IMR-90 (cell line): Measurements from ENCODE around the gene TNFRSF14.

Experiments used
- CEBPB ChIP-seq: IDR thresholded peaks from 2 replicates; pipeline ENCODE4 v1.6.1; 2012; ENCODE audit warnings: low read depth, low read length, improper control_type of control experiment
- CHD1 ChIP-seq: IDR thresholded peaks from 2 replicates; pipeline ENCODE4 v1.6.1; 2012; ENCODE audit warnings: low read depth, low read length, improper control_type of control experiment
- CTCF ChIP-seq: conservative IDR thresholded peaks from 2 replicates; pipeline ENCODE4 v1.5.1; 2012; ENCODE audit warnings: mild to moderate bottlenecking, low read depth, low read length, improper control_type of control experiment
- FOS ChIP-seq: fragments of 150-350 bp; IDR thresholded peaks from 2 replicates; pipeline ENCODE4 v1.6.1; 2016; ENCODE audit warnings: low read depth, low read length
- MAZ ChIP-seq: IDR thresholded peaks from 2 replicates; pipeline ENCODE4 v1.6.1; 2012; ENCODE audit warnings: low read depth, mild to moderate bottlenecking, low read length, improper control_type of control experiment, moderate library complexity, borderline replicate concordance
- NFE2L2 ChIP-seq: fragments of 150-350 bp; IDR thresholded peaks from 2 replicates; pipeline ENCODE4 v1.6.1; 2016; ENCODE audit warnings: low read depth, mild to moderate bottlenecking, low read length
- POLR2A ChIP-seq: IDR thresholded peaks from 2 replicates; pipeline ENCODE4 v1.6.1; 2012; ENCODE audit warnings: mild to moderate bottlenecking, low read depth, low read length
- RAD21 ChIP-seq: IDR thresholded peaks from 2 replicates; pipeline ENCODE4 v1.6.1; 2012; ENCODE audit warnings: low read length, improper control_type of control experiment
- TF ChIP-seq, protein P1 (sequence below): fragments of 150-350 bp; IDR thresholded peaks from 2 replicates; pipeline ENCODE4 v1.6.1; 2017; ENCODE audit warnings: mild to moderate bottlenecking, antibody characterized with exemption, low read length, low read depth

- TF ChIP-seq RAD21 = no peak
- peak; percentile 93 for TF ChIP-seq POLR2A
- TF ChIP-seq CTCF = no peak
- TF ChIP-seq MAZ = peak; percentile 54; the same call in 1 of the 2 replicates
- TF ChIP-seq, protein P1, sequence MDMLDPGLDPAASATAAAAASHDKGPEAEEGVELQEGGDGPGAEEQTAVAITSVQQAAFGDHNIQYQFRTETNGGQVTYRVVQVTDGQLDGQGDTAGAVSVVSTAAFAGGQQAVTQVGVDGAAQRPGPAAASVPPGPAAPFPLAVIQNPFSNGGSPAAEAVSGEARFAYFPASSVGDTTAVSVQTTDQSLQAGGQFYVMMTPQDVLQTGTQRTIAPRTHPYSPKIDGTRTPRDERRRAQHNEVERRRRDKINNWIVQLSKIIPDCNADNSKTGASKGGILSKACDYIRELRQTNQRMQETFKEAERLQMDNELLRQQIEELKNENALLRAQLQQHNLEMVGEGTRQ = no peak
- no peak for TF ChIP-seq CEBPB
- TF ChIP-seq FOS = no peak
- TF ChIP-seq NFE2L2 = no peak
- TF ChIP-seq CHD1 = no peak; the same call in 1 of the 2 replicates
Measured at GRCh38 chr1:2525920-2526823, 30.0 kb upstream of the TNFRSF14 start, which contains the start of gene PANK4.
